Measurements from ENCODE around the gene FMO5. TPM values are rescaled to one million over a fixed set of nuclear protein-coding genes. Genes with fewer than 3 reads are reported as not detected.

FMO5 gene
- total and polyA plus RNA-seq, 4 donors, result 36.0 to 152 (median 99.1) TPM

DNA sequence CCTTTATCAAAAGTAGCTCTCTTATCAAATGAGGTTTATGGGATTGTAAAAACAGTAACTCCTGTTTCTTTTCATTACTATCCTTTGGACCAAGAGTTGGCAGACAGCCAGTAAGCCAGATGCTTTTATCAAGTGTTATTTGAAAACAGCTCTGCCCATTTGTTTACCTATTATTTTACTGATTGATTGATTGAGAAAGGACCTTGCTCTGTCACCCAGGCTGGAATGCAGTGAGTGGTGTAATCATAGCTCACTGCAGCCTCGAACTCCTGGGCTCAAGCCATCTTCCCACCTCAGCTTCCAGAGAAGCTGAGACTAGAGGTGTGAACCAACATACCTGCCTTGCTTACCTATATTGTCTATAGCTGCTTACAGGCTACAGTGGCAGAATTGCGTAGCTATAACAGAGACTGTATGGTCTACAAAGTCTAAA is 56.5 kb downstream of the FMO5 start (continued):
- TF ChIP-seq, protein P1, sequence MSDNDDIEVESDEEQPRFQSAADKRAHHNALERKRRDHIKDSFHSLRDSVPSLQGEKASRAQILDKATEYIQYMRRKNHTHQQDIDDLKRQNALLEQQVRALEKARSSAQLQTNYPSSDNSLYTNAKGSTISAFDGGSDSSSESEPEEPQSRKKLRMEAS (IDR thresholded peaks at IDR 0.05), result peak; percentile 50

DNA sequence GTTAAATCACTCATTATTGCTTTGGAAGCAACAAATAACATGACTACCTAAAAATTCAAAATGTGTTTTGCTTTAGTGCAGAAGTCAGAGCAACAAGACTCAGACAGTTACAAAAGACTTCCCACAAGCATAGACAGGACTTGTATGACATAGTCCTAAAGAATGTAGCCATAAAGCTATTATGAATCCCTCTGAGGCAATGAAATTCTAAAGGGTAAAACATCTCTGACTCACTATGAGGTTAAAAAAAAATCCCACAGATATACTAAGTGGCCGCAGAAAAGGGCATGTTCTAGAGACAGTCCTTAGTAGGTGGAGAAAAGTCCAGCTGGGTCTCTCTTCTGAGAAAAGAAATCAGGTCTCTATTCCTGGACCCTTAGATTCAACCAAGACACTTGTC is 57.8 kb downstream of the FMO5 start:
- WGBS, result 85% methylated on average over 1 of the region's 1 CpG
- Histone ChIP-seq H3K4me1 (ENCODE audit: control insufficient read depth in 4 of 4, insufficient read depth in 4 of 4, low read length in 3 of 4) (peaks cover 4 to 32% (median 15%) of the 10 kb centered on the region in 4 donors), H3K27me3 (ENCODE audit: control insufficient read depth in 4 of 4, insufficient read depth in 4 of 4, low read length in 3 of 4) (no peaks in the 10 kb centered on the region), H3K27ac (ENCODE audit: low read depth in 1 of 2, low read length in 2 of 2) (no peak overlapping the region), H3K9ac (ENCODE audit: low read depth in 1 of 2, low read length in 2 of 2) (no peak overlapping the region), H3K36me3 (ENCODE audit: control insufficient read depth in 4 of 4, insufficient read depth in 3 of 4, low read depth in 1 of 4, low read length in 3 of 4) (peaks cover 0 to 24% (median 17%) of the 10 kb centered on the region in 4 donors), H3K4me3 (ENCODE audit: low read depth in 1 of 3, low read length in 3 of 3) (no peak overlapping the region), H3K9me3 (ENCODE audit: control insufficient read depth in 4 of 4, low read length in 3 of 4) (no peaks in the 10 kb centered on the region)
- no peak for DNase-seq (ENCODE audit: low spot score)
- TF ChIP-seq CTCF (IDR thresholded peaks at IDR 0.05; ENCODE audit: low read depth, low read length, missing input control) (no peak), SP1 (IDR thresholded peaks at IDR 0.05) (no peak), NR2F2 (IDR thresholded peaks at IDR 0.05) (no peak), RXRA (IDR thresholded peaks at IDR 0.05) (no peak), JUND (IDR thresholded peaks at IDR 0.05) (no peak)
- TF ChIP-seq, protein P2, sequence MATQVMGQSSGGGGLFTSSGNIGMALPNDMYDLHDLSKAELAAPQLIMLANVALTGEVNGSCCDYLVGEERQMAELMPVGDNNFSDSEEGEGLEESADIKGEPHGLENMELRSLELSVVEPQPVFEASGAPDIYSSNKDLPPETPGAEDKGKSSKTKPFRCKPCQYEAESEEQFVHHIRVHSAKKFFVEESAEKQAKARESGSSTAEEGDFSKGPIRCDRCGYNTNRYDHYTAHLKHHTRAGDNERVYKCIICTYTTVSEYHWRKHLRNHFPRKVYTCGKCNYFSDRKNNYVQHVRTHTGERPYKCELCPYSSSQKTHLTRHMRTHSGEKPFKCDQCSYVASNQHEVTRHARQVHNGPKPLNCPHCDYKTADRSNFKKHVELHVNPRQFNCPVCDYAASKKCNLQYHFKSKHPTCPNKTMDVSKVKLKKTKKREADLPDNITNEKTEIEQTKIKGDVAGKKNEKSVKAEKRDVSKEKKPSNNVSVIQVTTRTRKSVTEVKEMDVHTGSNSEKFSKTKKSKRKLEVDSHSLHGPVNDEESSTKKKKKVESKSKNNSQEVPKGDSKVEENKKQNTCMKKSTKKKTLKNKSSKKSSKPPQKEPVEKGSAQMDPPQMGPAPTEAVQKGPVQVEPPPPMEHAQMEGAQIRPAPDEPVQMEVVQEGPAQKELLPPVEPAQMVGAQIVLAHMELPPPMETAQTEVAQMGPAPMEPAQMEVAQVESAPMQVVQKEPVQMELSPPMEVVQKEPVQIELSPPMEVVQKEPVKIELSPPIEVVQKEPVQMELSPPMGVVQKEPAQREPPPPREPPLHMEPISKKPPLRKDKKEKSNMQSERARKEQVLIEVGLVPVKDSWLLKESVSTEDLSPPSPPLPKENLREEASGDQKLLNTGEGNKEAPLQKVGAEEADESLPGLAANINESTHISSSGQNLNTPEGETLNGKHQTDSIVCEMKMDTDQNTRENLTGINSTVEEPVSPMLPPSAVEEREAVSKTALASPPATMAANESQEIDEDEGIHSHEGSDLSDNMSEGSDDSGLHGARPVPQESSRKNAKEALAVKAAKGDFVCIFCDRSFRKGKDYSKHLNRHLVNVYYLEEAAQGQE (IDR thresholded peaks at IDR 0.05), result no peak

DNA sequence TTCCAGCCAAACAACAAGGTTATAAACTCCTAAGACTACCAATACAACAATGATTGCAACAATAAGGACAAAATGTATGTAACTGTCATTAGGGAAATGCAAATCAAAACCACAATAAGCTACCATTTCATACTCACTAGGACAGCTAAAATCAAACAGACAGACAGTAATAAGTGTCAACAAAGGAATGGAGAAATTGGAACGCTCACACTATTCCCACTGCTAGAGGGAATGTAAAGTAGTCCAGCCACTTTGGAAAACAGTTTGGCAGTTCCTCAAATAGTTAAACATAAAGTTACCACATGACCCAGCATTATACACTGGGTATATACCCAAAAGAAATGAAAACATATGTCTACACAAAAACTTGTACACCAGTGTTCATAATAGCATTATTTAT is 62.1 kb downstream of the FMO5 start:
- H3K9me3 ChIP-seq (ENCODE audit: control insufficient read depth in 4 of 4, low read length in 3 of 4), result no peaks in the 10 kb centered on the region
- no peak overlapping the region for H3K4me3 ChIP-seq (ENCODE audit: low read depth in 1 of 3, low read length in 3 of 3)
- peaks cover 0 to 5% (median 4%) of the 10 kb centered on the region in 4 donors for H3K4me1 ChIP-seq (ENCODE audit: control insufficient read depth in 4 of 4, insufficient read depth in 4 of 4, low read length in 3 of 4)
- H3K9ac ChIP-seq (ENCODE audit: low read depth in 1 of 2, low read length in 2 of 2), result no peak overlapping the region
- peaks cover 9 to 66% (median 57%) of the 10 kb centered on the region in 4 donors for H3K36me3 ChIP-seq (ENCODE audit: control insufficient read depth in 4 of 4, insufficient read depth in 3 of 4, low read depth in 1 of 4, low read length in 3 of 4)
- H3K27ac ChIP-seq (ENCODE audit: low read depth in 1 of 2, low read length in 2 of 2), result no peak overlapping the region
- 97% methylated on average over 1 of the region's 1 CpG for WGBS
- no peaks in the 10 kb centered on the region for H3K27me3 ChIP-seq (ENCODE audit: control insufficient read depth in 4 of 4, insufficient read depth in 4 of 4, low read length in 3 of 4)
- no peak for DNase-seq (ENCODE audit: low spot score)
- no peak for TF ChIP-seq GABPA (IDR thresholded peaks at IDR 0.05 in 1 of 2, conservative IDR thresholded peaks at IDR 0.05 in 1 of 2)
- TF ChIP-seq, protein P2 (IDR thresholded peaks at IDR 0.05), result no peak
- TF ChIP-seq JUND (IDR thresholded peaks at IDR 0.05), result no peak
- TF ChIP-seq HNF4G (IDR thresholded peaks at IDR 0.05), result no peak
- no peak for TF ChIP-seq YY1 (IDR thresholded peaks at IDR 0.05)
- TF ChIP-seq CTCF (IDR thresholded peaks at IDR 0.05; ENCODE audit: low read depth, low read length, missing input control), result no peak
- no peak for TF ChIP-seq TAF1 (conservative IDR thresholded peaks at IDR 0.05)
- no peak for TF ChIP-seq RAD21 (IDR thresholded peaks at IDR 0.05)
- no peak for TF ChIP-seq FOXA1 (IDR thresholded peaks at IDR 0.05)
- TF ChIP-seq HNF4A (conservative IDR thresholded peaks at IDR 0.05), result no peak
- TF ChIP-seq SP1 (IDR thresholded peaks at IDR 0.05), result no peak
- no peak for TF ChIP-seq RXRA (IDR thresholded peaks at IDR 0.05)
- TF ChIP-seq, protein P1 (IDR thresholded peaks at IDR 0.05), result no peak
- no peak for TF ChIP-seq ZBTB33 (IDR thresholded peaks at IDR 0.05)
- TF ChIP-seq FOXA2 (IDR thresholded peaks at IDR 0.05), result no peak

Data from liver (tissue), 9 donors.